ENCODE results near the gene PKDREJ. TPM values are rescaled to one million over a fixed set of nuclear protein-coding genes. Genes with fewer than 3 reads are reported as not detected.

PKDREJ gene
- total and polyA plus RNA-seq, 2 donors (not counting 1 experiment from before 2014, with no cell fraction given): under 0.01 TPM; not detected in 1

- no peak overlapping the region for H3K4me3 ChIP-seq (replicated peaks in 1 of 4; ENCODE audit: control extremely low read depth in 1 of 4, insufficient read depth in 1 of 4, low read depth in 3 of 4, low read length in 4 of 4)
- no peaks in the 10 kb centered on the region for H3K79me2 ChIP-seq (ENCODE audit: control insufficient read depth, insufficient read depth, low read length)
- peaks cover 4% of the 10 kb centered on the region for H3K4me1 ChIP-seq (ENCODE audit: control insufficient read depth, extremely low read depth, insufficient read depth, low read length)
- H3K4me2 ChIP-seq (ENCODE audit: extremely low read depth, insufficient read depth, low read length): no peak overlapping the region
- H3K36me3 ChIP-seq (ENCODE audit: control insufficient read depth, insufficient read depth, low read length): peaks cover 12% of the 10 kb centered on the region
- H4K20me1 ChIP-seq (ENCODE audit: control insufficient read depth, extremely low read depth, insufficient read depth, low read length): no peaks in the 10 kb centered on the region
- H3K9me3 ChIP-seq (ENCODE audit: control insufficient read depth, insufficient read depth, low read depth, low read length): no peaks in the 10 kb centered on the region
- no peaks in the 10 kb centered on the region for H3K27me3 ChIP-seq (ENCODE audit: control insufficient read depth, insufficient read depth, low read length)
- H3K27ac ChIP-seq (ENCODE audit: insufficient read depth, low read length): no peak overlapping the region
- no peak overlapping the region for H3K9ac ChIP-seq (ENCODE audit: insufficient read depth, low read length)
- no peak overlapping the region for H2AFZ ChIP-seq (ENCODE audit: low read length)
- no peak for DNase-seq (ENCODE audit: low read depth in 2 of 2)
- no peak for TF ChIP-seq CTCF (conservative IDR thresholded peaks at IDR 0.05 in 1 of 2, IDR thresholded peaks at IDR 0.05 in 1 of 2; ENCODE audit: low read depth in 1 of 2, low read length in 2 of 2)
Measured at GRCh38 chr22:46290843-46291785, 28.0 kb upstream of the PKDREJ start.

GRCh38 chr22:46290121-46290842 is 27.1 kb upstream of the PKDREJ start:
- TF ChIP-seq EZH2 (IDR thresholded peaks at IDR 0.05; ENCODE audit: low read length, missing control alignments) (no peak), CTCF (conservative IDR thresholded peaks at IDR 0.05 in 1 of 2, IDR thresholded peaks at IDR 0.05 in 1 of 2; ENCODE audit: low read depth in 1 of 2, low read length in 2 of 2) (no peak)
- H3K9ac ChIP-seq (ENCODE audit: insufficient read depth, low read length): no peak overlapping the region
- H3K4me2 ChIP-seq (ENCODE audit: extremely low read depth, insufficient read depth, low read length): no peak overlapping the region
- H3K27me3 ChIP-seq (ENCODE audit: control insufficient read depth, insufficient read depth, low read length): no peaks in the 10 kb centered on the region
- H3K27ac ChIP-seq (ENCODE audit: insufficient read depth, low read length): no peak overlapping the region
- H3K79me2 ChIP-seq (ENCODE audit: control insufficient read depth, insufficient read depth, low read length): no peaks in the 10 kb centered on the region
- no peak overlapping the region for H3K4me3 ChIP-seq (replicated peaks in 1 of 4; ENCODE audit: control extremely low read depth in 1 of 4, insufficient read depth in 1 of 4, low read depth in 3 of 4, low read length in 4 of 4)
- H3K9me3 ChIP-seq (ENCODE audit: control insufficient read depth, insufficient read depth, low read depth, low read length): no peaks in the 10 kb centered on the region
- DNase-seq (ENCODE audit: low read depth in 2 of 2): no peak
- H2AFZ ChIP-seq (ENCODE audit: low read length): no peak overlapping the region
- H4K20me1 ChIP-seq (ENCODE audit: control insufficient read depth, extremely low read depth, insufficient read depth, low read length): no peaks in the 10 kb centered on the region
- H3K36me3 ChIP-seq (ENCODE audit: control insufficient read depth, insufficient read depth, low read length): peaks cover 13% of the 10 kb centered on the region
- H3K4me1 ChIP-seq (ENCODE audit: control insufficient read depth, extremely low read depth, insufficient read depth, low read length): no peaks in the 10 kb centered on the region

- Histone ChIP-seq H2AFZ (ENCODE audit: low read length) (no peak overlapping the region), H3K4me1 (ENCODE audit: control insufficient read depth, extremely low read depth, insufficient read depth, low read length) (no peaks in the 10 kb centered on the region), H3K27ac (ENCODE audit: insufficient read depth, low read length) (no peak overlapping the region), H3K27me3 (ENCODE audit: control insufficient read depth, insufficient read depth, low read length) (no peaks in the 10 kb centered on the region), H3K36me3 (ENCODE audit: control insufficient read depth, insufficient read depth, low read length) (peaks cover 14% of the 10 kb centered on the region), H3K9ac (ENCODE audit: insufficient read depth, low read length) (no peak overlapping the region), H3K4me3 (replicated peaks in 1 of 4; ENCODE audit: control extremely low read depth in 1 of 4, insufficient read depth in 1 of 4, low read depth in 3 of 4, low read length in 4 of 4) (no peak overlapping the region), H3K9me3 (ENCODE audit: control insufficient read depth, insufficient read depth, low read depth, low read length) (no peaks in the 10 kb centered on the region), H4K20me1 (ENCODE audit: control insufficient read depth, extremely low read depth, insufficient read depth, low read length) (no peaks in the 10 kb centered on the region), H3K4me2 (ENCODE audit: extremely low read depth, insufficient read depth, low read length) (no peak overlapping the region), H3K79me2 (ENCODE audit: control insufficient read depth, insufficient read depth, low read length) (no peaks in the 10 kb centered on the region)
- TF ChIP-seq CTCF (conservative IDR thresholded peaks at IDR 0.05 in 1 of 2, IDR thresholded peaks at IDR 0.05 in 1 of 2; ENCODE audit: low read depth in 1 of 2, low read length in 2 of 2) (no peak), EZH2 (IDR thresholded peaks at IDR 0.05; ENCODE audit: low read length, missing control alignments) (no peak)
- DNase-seq (ENCODE audit: low read depth in 2 of 2): no peak
Measured at GRCh38 chr22:46289244-46289891, 26.2 kb upstream of the PKDREJ start.

Measured in fibroblast of lung (primary cell).